A549 treated with AZD2906 at 1 μM for 4 hours (cell line): ENCODE data around the gene ARCN1. TPM values are rescaled to one million over a fixed set of nuclear protein-coding genes. Genes with fewer than 3 reads are reported as not detected.

ENCODE experiments used
- total RNA-seq: library from RNA; stranded (reverse); fragments of 200-300 nt; extraction: Qiagen RNA extraction; gene quantifications from 5 replicates; pipeline ENCODE4 v1.2.3, GENCODE V29; 2022

ARCN1 gene
- 81.8 to 101 TPM (median 84.7 TPM) in 5 replicates for total RNA-seq

DNA sequence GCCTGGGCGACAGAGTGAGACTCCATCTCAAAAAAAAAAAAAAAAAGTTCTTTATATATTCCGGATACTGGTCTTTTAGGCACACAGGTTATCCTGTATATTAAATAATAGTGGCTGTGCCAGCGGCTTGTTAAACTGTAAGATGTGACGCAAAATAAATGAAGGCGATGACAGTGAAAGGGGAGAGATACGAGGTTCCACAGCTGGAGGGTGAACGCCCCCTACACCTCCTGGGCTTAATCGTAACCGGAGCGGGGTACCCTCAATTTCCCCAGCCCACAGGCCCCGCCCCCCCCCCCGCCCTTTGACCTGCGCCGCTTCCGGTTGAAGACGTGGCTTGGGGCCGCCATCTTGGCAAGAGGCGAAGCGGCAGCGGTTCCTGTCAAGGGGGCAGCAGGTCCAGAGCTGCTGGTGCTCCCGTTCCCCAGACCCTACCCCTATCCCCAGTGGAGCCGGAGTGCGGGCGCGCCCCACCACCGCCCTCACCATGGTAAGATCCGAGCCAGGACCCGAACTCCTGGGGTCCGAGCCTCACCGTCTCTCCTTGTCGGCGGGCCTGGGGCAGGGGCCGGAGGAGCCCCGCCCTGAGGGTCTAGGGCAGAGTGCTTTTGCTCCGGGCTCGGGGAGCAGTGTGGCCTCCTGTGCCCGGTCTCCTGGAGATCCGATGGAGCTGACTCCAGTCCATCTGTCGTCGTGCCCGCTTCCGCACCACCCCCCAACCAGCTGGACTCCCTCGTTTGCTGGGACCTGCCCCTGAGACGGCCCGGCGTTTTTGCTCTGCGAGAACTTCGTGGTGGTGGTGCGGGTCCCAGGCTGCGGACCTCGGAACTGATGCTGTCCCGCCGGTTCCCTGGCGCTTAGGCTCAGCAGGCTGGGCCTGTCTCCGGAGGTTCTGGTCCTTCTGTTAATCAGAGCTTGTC, at the start of gene ARCN1:
Gene ARCN1 (plus strand): TSS at position 349 of the 920 bp plus-strand sequence. CDS start 139 bp downstream, at position 488.

DNA sequence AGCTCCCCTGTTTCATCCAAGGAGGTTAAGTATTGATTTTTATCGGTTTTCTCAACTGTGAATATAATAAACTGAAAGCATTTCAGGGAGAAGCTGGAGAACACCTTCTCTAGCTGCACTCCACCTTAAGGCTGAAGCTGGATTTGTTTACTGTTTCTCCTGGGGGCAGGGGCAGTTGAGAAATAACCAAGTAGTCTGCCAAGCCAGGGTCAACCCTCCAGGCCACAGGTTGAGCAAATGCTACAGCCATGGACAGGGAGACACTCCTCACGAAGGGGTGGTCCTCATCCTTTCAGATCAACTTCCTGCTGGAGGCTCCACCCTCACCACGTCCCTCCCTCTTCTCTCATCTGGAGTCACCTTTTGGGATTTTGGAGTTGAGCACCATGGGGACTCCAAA, 45.1 kb upstream of the ARCN1 start, which contains the start of gene TTC36:
Gene TTC36 (plus strand): TSS at position 366 of the 400 bp plus-strand sequence. CDS start 21 bp downstream, at position 387.

DNA sequence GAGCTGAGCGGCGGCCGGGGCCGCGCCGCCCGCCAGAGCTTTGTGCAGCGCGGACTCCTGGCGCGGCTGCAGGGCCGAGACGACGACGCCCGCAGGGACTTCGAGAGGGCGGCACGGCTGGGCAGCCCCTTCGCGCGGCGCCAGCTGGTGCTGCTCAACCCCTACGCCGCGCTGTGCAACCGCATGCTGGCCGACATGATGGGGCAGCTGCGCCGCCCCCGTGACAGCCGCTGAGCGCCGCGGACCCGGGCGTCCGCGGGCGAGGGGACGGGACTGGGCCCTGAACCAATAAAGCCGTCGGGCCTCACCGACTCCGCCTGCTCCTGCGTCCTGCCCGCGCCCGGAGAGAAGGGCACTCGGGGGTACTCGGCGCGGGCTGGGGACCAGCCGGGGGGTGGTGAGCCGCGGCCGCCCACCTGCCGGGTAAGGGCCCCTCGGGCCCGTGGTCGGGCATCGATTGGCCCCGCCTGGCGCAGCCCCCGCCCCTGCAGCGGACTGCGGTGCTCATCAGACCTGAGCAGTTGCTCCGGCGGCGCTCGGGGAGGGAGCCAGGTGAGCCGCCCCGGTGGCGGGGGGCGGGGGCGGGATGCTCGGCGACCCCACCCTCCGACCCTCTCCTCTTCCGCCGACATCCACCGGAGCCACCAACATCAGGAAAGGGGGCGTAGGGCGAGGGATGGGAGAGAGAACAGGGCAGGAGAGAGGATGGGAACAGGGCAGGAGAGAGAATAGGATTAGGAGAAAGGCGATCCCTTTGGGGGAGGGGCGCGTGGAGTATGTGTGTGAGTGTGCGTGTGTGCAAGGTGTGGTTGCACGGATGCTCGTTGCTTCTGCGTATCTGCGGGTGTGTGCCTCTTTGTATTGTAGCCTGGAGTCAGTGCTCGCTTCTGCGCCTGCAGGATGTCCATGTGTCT, 41.3 kb upstream of the ARCN1 start, which contains the start of gene TMEM25:
Gene TMEM25 (plus strand): TSS at position 510 of the 914 bp plus-strand sequence. CDS start 610 bp downstream, outside the sequence.

DNA sequence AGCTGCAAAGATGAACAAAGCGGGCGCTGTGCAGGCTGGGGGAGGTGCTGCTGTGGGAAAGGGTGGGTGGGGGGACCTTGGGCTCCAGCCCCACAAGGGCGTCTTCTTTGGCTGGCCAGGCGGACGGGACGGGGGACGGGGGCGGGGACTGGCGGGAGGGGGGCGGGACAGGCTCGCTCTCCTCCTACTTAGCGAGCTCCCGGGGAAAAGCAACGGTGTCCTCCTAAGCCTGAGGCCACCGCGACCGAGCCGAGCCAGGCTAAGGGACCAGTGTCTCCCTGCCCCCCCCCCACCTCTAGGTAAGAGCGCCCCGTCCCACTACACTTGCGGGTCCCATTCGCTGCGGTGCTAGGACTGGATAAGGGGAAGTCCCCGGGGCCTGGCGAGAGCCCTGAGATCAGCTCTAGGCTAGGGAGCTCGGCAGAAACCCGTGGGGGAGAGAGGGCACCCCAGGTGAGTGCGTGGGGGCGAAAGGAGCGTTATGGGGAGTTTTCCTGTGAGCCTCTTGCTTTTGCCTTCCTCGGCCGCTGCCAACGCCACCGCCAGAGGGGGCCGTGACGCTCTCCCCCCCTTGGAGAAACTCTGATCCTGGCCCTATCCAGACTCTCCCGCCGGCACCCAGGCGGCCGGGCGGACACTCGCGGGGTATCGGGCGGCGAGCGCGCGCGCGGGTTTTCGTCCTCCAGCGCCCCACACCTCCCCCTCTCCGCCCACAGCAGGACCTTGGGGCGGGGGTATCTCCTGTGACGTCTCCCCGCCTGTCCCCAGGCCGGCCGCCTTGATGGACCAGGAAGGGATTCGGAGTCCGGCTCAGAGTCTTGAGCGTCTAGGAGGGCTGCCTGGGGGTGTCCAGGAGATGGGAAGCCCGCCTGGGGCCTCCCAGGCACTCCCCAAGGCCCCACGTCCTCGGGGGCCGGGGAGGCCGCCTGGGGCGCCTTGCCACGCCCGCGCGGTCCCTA, 35.5 kb downstream of the ARCN1 start, which contains the start of gene PHLDB1:
Gene PHLDB1 (plus strand): TSS at position 215 of the 959 bp plus-strand sequence. CDS start 6,222 bp downstream, outside the sequence.

Other genes starting within 250 kb of the ARCN1 start
- gene CD3D, start 229.7 kb upstream of the ARCN1 start, total RNA-seq: not detected in 5 replicates
- not detected in 5 replicates for gene CD3G, start 228.1 kb upstream of the ARCN1 start, total RNA-seq
- gene UBE4A, start 212.8 kb upstream of the ARCN1 start, total RNA-seq: 8.1 to 10.9 TPM (median 9.1 TPM) in 5 replicates
- 146 to 195 TPM (median 184 TPM) in 5 replicates for gene ATP5MG, start 170.8 kb upstream of the ARCN1 start, total RNA-seq
- gene KMT2A, start 135.9 kb upstream of the ARCN1 start, total RNA-seq: 10.1 to 15.4 TPM (median 11.7 TPM) in 5 replicates
- not detected in 5 replicates for gene TTC36, start 44.9 kb upstream of the ARCN1 start, total RNA-seq
- 0.18 to 0.55 TPM (median 0.32 TPM) in 5 replicates for gene TMEM25, start 41.2 kb upstream of the ARCN1 start, total RNA-seq
- 14.8 to 18.8 TPM (median 16.3 TPM) in 5 replicates for gene IFT46, start 6.5 kb upstream of the ARCN1 start, total RNA-seq
- gene PHLDB1, start 35.2 kb downstream of the ARCN1 start, total RNA-seq: 8.2 to 10.0 TPM (median 8.6 TPM) in 5 replicates
- gene TREH, start 107.2 kb downstream of the ARCN1 start, total RNA-seq: 0.05 TPM in 1 of 5 replicates, not detected in the others
- gene DDX6, start 218.8 kb downstream of the ARCN1 start, total RNA-seq: 19.2 to 31.9 TPM (median 21.3 TPM) in 5 replicates